Astrocyte (in vitro differentiated cells and primary cell): Measurements from ENCODE around the gene GRK3.

Experiments used
- CTCF ChIP-seq: IDR thresholded peaks from 2 replicates; pipeline ENCODE4 v1.5.1; 2011; ENCODE audit warnings: low read depth, mild to moderate bottlenecking, inconsistent platforms, low read length, moderate library complexity; ENCODE audit not compliant: insufficient read depth
- EZH2 ChIP-seq: IDR thresholded peaks from 2 replicates; pipeline ENCODE4 v1.6.1; 2012; ENCODE audit warnings: mild to moderate bottlenecking, low read length, inconsistent platforms; ENCODE audit not compliant: insufficient read depth

- TF ChIP-seq CTCF: no peak
- no peak for TF ChIP-seq EZH2
Measured at GRCh38 chr22:25694196-25694907, 129.9 kb downstream of the GRK3 start.
